ENCODE results near the gene PIH1D1.

GRCh38 chr19:49459388-49459787, 7.8 kb upstream of the PIH1D1 start:
- no peak for TF ChIP-seq POLR2AphosphoS5 (IDR thresholded peaks at IDR 0.05)
- TF ChIP-seq TAF1 (IDR thresholded peaks at IDR 0.05; ENCODE audit: low read depth) = no peak
- TF ChIP-seq EZH2 (IDR thresholded peaks at IDR 0.05; ENCODE audit: borderline replicate concordance, insufficient read depth, low read length, poor library complexity, severe bottlenecking) = no peak
- TF ChIP-seq, protein P1, sequence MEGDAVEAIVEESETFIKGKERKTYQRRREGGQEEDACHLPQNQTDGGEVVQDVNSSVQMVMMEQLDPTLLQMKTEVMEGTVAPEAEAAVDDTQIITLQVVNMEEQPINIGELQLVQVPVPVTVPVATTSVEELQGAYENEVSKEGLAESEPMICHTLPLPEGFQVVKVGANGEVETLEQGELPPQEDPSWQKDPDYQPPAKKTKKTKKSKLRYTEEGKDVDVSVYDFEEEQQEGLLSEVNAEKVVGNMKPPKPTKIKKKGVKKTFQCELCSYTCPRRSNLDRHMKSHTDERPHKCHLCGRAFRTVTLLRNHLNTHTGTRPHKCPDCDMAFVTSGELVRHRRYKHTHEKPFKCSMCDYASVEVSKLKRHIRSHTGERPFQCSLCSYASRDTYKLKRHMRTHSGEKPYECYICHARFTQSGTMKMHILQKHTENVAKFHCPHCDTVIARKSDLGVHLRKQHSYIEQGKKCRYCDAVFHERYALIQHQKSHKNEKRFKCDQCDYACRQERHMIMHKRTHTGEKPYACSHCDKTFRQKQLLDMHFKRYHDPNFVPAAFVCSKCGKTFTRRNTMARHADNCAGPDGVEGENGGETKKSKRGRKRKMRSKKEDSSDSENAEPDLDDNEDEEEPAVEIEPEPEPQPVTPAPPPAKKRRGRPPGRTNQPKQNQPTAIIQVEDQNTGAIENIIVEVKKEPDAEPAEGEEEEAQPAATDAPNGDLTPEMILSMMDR (IDR thresholded peaks at IDR 0.05; ENCODE audit: poor library complexity, severe bottlenecking) = no peak
- no peak for TF ChIP-seq REST (IDR thresholded peaks at IDR 0.05; ENCODE audit: borderline replicate concordance)
